Measurements from ENCODE around the gene MYOD1. TPM values are rescaled to one million over a fixed set of nuclear protein-coding genes. Genes with fewer than 3 reads are reported as not detected.

MYOD1 gene
- total RNA-seq, 1 experiment from 2014 or later = not detected

DNA sequence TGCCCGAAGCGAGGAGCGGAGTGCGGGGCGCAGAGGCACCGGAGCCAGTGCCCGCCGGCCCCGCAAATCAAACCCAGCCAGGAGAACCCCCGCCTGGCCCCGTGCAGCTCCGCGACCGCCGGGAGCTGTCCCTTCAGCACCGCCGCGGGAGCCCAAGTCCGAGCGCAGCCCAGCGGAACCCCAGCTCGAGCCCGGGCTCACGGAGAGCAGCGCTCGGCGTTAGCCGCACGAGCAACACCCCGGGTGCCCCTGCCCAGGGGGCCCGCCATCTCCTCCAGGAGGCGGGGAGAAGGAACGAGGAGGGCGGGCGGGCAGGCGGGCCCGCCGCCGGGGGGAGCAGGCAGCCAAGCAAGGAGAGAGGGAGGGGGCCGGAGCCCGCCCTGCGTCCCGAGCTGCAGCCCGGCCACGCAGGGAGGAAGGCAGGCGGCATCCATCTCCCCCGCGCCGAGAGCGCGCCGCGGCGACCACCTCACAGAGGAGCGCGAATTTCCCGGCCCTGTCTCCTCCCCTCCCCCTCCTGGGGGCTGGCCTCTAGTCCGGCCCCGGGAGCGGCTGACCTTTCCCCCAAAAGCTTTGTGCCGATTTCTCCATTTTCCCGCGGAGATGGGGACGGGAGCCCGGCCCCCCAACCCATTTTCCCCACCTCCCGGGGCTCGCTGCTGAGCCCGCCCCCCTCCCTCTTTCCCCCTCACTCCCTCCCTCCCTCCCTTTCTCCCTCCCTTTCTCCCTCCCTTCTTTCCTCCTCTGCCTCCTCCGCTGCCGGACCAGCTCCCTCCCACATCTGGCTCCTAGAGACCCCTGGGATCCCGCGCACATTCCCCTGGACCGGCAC, 15.8 kb downstream of the MYOD1 start:
- Histone ChIP-seq H3K9me2 (ENCODE audit: insufficient read depth) (no peaks in the 10 kb centered on the region), H3K4me1 (ENCODE audit: control insufficient read depth in 1 of 2, insufficient read depth in 2 of 2, low read length in 2 of 2) (peaks cover 0 to 8% of the 10 kb centered on the region in 2 experiments; a peak in 3 of 4 replicates), H4K20me1 (ENCODE audit: insufficient read depth) (no peaks in the 10 kb centered on the region), H3K9ac (ENCODE audit: low read length) (no peak overlapping the region), H3K27ac (ENCODE audit: low read depth, low read length) (no peak overlapping the region), H3K4me2 (ENCODE audit: low read length) (peak overlapping the region; percentile 60), H3K27me3 (ENCODE audit: insufficient read depth, low read length) (no peaks in the 10 kb centered on the region), H3K36me3 (ENCODE audit: control insufficient read depth in 1 of 2, insufficient read depth in 2 of 2, low read length in 2 of 2) (no peaks in the 10 kb centered on the region), H2AFZ (ENCODE audit: low read depth, low read length, poor library complexity, severe bottlenecking) (no peak overlapping the region), H3K9me3 (ENCODE audit: control insufficient read depth in 1 of 2, insufficient read depth in 1 of 2, low read depth in 1 of 2, low read length in 2 of 2) (no peaks in the 10 kb centered on the region), H3K4me3 (replicated peaks in 1 of 2; ENCODE audit: low read depth in 1 of 2, low read length in 2 of 2) (peak overlapping the region in 1 of 2 experiments; percentile 34; a peak in 1 of 4 replicates), H3K79me2 (ENCODE audit: insufficient read depth, low read length) (no peaks in the 10 kb centered on the region)
- DNase-seq (ENCODE audit: low read depth, low spot score) (no peak), ATAC-seq (peak; percentile 29; the same call in 1 of the 2 replicates)
- RAD21 ChIA-PET (ENCODE audit: low non-redundant PET in 1 of 2, low total read pairs in 2 of 2, uncharacterized antibody in 2 of 2, unreplicated experiment in 2 of 2) = no interaction called here
- intact Hi-C loops (cut with micrococcal nuclease) = loop anchor here (5.0 kb wide), 1 partner anchor 348 kb away; the partner anchor contains the start of gene KCNJ11
- no TSS peak for BruUV-seq (replicated peaks)
- POLR2A ChIA-PET = no interaction called here
- CTCF ChIA-PET = no interaction called here
- TF ChIP-seq CBX3 (IDR thresholded peaks at IDR 0.05; ENCODE audit: low read depth) = no peak
- TF ChIP-seq TCF7L2 (IDR thresholded peaks at IDR 0.05; ENCODE audit: borderline replicate concordance, extremely low read depth, insufficient read depth, insufficient read length) = no peak
- TF ChIP-seq SP1 (IDR thresholded peaks at IDR 0.05; ENCODE audit: low read depth) = no peak
- TF ChIP-seq, protein P1, sequence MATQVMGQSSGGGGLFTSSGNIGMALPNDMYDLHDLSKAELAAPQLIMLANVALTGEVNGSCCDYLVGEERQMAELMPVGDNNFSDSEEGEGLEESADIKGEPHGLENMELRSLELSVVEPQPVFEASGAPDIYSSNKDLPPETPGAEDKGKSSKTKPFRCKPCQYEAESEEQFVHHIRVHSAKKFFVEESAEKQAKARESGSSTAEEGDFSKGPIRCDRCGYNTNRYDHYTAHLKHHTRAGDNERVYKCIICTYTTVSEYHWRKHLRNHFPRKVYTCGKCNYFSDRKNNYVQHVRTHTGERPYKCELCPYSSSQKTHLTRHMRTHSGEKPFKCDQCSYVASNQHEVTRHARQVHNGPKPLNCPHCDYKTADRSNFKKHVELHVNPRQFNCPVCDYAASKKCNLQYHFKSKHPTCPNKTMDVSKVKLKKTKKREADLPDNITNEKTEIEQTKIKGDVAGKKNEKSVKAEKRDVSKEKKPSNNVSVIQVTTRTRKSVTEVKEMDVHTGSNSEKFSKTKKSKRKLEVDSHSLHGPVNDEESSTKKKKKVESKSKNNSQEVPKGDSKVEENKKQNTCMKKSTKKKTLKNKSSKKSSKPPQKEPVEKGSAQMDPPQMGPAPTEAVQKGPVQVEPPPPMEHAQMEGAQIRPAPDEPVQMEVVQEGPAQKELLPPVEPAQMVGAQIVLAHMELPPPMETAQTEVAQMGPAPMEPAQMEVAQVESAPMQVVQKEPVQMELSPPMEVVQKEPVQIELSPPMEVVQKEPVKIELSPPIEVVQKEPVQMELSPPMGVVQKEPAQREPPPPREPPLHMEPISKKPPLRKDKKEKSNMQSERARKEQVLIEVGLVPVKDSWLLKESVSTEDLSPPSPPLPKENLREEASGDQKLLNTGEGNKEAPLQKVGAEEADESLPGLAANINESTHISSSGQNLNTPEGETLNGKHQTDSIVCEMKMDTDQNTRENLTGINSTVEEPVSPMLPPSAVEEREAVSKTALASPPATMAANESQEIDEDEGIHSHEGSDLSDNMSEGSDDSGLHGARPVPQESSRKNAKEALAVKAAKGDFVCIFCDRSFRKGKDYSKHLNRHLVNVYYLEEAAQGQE (IDR thresholded peaks at IDR 0.05; ENCODE audit: low read depth) = peak; percentile 70
- TF ChIP-seq, protein P2, sequence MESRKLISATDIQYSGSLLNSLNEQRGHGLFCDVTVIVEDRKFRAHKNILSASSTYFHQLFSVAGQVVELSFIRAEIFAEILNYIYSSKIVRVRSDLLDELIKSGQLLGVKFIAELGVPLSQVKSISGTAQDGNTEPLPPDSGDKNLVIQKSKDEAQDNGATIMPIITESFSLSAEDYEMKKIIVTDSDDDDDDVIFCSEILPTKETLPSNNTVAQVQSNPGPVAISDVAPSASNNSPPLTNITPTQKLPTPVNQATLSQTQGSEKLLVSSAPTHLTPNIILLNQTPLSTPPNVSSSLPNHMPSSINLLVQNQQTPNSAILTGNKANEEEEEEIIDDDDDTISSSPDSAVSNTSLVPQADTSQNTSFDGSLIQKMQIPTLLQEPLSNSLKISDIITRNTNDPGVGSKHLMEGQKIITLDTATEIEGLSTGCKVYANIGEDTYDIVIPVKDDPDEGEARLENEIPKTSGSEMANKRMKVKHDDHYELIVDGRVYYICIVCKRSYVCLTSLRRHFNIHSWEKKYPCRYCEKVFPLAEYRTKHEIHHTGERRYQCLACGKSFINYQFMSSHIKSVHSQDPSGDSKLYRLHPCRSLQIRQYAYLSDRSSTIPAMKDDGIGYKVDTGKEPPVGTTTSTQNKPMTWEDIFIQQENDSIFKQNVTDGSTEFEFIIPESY (IDR thresholded peaks at IDR 0.05; ENCODE audit: extremely low read depth, insufficient replicate concordance, low read length) = no peak
- TF ChIP-seq ZNF274 (IDR thresholded peaks at IDR 0.05; ENCODE audit: low read depth, low read length) = no peak
- no peak for TF ChIP-seq SRF (IDR thresholded peaks at IDR 0.05; ENCODE audit: low read depth)
